ENCODE measurements around the gene PTOV1.

Gene PTOV1

DNA sequence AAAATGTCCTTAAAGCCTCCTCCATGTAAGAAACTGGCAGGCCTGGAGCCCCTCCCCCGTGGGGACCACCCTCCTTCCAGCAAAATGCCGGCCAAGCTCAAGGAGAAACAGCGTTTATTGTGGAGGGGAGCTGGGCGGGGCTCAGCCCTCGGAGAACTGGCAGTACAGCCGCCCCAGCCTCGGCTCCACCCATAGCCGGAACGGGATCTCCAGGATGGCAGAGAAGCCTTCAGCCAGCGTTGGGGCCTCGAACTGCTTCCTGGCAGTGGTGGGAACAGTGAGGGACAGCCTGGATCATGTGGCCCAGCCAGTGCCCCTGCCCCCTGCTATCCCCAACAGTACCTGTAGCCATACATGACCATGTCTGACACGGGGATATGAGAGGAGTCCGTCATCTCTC, 10.1 kb downstream of the PTOV1 start:
- no peak for DNase-seq

DNA sequence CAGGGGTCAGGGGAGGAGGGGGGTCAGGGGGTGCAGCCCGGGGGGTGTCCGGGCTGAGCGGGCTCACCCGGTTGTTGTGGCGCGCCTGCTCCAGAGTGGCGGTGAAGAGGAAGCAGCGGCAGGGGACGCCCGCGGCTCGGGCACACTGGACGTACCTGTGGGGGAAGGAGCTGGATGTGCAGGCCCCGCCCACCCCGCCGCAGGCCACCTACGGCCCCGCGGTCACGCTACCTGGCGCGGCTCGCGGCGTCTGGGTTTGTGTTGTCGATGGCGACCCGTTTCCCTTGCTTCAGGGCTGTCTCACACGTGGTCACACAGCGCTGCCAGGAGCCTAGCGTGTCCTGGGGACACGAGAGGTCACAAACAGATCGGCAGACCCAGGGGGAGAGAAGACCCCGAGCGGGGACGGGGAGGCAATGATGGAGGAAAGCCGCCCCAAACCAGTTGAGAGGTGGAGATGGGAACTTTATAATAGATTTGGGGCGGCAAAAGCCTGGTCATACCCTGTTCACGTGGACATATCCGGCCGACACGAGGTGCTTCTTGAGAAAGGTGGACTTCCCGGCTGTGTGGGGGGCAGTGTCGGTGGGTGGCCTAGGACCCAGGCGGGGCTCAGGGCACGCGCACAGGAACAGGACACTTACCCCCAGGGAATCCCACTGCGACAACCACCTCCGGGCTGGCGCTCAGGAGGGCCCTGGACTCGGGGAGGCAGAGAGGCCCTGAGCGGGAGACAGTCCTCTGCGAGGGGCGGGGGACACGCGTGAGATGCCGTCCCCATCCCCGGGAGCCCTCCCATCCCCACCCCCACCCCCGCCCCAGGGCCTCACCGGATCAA, 10.8 kb downstream of the PTOV1 start:
- DNase-seq = no peak

DNA sequence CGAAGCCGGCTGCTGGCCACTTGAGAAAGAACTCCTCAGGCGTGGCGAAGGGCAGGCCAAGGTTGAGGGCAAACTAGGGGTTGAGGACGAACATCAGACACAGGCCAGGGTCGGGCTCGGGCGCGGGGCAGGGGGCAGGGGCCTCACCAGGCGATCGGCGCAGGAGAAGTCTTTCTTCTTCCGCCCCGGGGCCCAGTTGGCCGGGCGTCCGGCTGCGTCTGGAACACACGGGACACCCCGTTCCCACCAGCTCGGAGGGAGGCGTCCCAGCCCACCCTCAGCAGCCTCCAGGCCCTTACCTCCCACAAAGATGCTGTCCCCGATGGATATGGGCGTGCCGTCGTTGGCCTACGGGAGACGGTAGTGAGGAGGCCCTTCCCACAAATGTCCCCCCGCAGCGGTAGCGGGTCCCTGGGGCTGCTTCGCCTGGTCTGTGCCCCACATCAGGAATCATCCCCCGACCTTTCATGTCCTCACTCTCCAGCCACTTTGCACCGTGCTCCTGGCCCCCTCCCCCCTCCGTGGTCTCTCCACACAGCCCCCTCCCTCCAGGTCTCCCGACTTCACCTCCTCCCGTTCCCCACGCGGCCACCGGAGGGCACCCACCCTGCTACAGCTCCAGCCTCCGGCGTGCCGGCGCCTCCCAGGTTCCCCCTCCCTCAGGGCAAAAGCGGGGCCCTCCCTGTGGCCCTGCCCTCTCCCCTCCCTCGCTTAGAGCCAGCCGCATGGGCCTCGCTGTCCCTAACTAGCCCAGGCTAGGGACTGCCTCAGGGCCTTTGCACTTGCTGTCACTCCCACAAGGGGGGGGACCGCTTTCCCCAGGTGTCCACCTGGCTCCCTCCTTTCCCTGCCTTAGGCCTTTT, 11.7 kb downstream of the PTOV1 start:
- DNase-seq = no peak

DNA sequence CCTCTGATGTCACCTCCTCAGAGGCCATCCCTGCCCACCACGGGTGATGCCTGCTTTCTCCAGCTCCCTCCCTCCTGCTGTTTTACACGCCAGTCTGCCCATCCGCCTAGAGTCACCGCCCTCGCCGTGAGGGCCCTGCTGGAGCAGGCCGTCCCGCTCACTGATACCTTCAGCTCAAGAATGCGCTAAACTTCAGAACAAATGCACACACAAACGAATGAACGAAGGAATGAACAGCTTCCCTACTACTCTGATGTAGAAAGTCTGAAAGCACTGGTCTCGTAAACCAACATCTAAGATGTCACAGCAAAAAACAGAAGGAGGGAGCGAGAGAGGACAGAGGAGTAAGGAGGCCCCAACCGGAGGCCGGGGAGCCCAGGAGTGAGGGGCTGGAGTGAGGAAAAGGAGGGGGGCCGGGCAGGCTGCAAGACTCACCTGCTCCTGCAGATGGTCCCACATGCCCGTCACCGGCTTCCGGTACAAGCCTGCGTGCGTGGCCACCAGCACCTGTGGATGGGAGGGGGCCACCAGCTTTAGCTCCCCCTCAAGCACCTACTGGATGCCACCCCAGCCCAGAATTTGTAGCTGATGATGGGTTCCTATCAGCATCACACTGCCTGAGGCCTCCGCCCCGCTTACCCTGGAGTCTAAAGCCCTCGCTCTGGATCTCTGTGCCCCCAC, 12.4 kb downstream of the PTOV1 start:
- DNase-seq = no peak

DNA sequence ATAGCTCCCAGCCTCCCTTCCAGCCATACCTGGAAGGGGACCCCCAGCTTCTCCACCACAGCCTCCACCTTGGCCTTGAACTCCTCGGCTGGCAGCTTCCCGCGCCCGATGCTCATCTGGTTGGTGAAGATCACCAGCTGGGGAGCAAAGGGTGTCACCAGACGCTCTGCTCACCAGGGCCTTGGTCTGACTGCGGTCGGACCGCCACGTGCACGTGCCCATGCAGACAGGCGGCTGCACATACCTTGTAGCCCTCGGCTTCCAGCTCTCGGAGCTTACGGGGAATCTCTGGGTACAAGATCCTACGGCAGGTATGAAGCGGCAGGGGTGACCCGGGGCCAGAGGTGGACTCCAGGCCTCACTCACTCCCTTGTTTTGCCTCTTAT, 13.0 kb downstream of the PTOV1 start:
- DNase-seq = no peak

DNA sequence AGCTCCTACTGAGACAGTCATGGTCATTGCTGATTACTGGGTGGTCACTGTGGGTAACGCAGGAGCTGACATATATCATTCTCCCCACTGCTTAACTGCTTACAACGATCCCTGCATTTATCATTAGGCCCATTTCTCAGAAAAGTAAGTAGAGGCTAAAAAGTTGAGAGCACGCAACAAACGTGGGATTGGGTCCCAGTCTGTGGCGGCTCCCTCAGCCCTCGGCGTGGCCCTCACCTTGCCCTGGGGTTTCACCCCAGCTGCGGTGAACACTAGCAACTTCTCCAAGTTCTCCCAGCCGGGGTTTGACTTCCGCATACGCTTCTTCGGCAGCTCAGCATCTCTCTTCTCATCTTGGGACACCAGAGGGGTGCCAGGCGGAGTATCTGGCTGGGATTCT, 13.9 kb downstream of the PTOV1 start:
- no peak for DNase-seq

DNA sequence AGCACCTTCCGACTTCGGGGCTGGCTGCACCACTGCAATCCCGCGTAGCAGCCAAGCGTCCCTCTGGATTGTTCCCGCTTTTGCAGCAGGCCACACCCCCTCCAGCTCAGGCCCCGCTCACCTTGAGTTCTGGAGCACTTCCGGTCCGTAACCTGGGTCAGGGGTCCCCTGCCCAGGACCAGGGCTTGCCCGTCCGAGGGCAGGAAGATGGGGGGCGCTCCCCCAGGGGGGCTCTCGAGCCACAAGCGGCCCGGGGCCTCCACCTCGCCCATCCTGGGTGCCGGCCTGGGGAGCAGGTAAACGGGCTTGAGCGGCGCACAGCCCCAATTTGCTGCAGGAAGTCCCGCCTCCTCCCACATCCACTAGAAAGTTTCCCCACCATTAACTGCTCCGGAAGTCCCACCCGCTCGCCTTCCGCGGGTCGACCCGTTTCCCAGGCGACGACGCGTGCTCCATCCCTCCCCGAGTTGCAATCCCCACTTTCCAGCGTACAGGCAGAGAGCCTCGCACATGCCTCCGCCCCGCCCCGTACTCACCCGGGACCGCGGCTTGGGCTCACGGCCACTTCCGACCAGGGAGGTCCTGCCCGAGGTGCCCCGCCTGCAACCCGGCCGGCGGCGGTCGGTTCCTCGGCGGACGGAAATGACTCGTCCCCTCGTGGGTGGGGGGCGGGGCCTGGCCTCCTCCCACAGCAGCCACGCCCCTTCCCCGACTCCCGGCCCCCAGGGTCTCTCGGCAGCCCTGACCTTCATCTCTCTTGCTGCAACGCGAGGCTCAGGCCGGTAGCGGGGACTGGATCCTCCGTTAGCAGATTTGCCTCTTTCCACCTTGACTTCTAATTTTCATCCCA, 16.2 kb downstream of the PTOV1 start, which contains the start of gene PNKP:
Gene PNKP (minus strand): TSS at position 644 of the 850 bp plus-strand sequence. CDS start 372 bp downstream, at position 272.
- peak; percentile 59 for DNase-seq

DNA sequence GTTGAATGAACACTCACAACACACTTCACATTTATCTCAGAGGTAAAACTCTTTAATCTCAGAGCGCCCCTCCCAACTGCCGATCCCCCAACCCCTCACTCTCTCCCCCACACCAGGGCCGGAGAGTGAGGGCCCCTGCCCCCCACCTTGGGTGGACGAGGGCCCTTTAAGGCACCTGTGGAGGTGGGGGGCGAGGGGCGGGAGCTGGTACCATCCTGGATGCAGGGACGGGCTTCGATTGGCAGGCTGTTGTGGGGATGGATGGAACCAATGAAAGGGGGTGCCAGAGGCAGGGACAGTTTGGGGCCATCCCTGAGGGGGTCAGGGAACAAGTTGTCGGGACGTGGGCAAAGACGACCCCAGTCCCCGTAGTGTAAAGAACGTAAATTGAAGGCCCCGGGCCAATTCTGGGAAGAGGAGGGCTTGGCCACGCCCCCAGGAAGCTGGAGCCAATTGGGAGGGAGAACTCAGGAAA, 18.1 kb downstream of the PTOV1 start:
- no peak for DNase-seq

DNA sequence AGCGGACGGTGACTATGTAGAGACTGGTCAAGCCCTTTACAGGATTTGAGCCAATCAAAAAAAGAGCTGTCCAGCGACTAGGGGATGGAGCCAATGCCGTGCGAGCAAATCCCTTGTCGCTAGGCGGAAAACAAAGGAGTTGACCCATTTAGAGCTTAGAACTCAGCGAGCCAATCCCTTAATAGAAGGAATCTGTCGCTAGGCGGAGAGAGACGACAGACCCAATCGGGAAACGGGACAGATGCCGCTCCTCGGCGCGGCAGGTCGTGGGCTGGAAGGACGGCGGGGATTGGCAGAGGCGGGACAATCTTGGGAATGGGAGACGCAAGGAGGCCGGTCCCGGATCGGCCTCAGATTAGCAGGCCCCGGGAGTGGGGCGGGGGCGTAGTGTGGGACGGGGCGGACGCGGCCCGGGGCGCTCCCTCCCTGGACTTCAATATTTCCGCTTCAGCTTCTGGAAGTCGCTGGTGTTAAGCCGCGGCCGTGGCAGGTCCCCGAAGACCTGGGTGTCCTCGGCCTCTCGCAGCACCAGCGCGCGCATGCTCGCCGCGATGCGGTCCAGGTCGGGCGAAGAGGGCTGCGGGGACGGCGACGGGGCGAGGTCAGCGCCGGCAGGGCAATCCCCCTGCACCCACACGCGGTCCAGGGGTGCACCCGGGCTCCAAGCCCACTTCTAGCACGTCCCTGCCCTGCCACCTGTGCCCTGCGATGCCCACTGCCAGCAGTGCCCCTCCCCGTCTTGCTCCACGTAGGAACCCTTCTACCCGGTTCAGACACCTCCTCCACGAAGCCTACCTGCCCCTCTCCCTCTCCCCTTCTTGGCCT, 18.7 kb downstream of the PTOV1 start:
- DNase-seq = peak; percentile 99

DNA sequence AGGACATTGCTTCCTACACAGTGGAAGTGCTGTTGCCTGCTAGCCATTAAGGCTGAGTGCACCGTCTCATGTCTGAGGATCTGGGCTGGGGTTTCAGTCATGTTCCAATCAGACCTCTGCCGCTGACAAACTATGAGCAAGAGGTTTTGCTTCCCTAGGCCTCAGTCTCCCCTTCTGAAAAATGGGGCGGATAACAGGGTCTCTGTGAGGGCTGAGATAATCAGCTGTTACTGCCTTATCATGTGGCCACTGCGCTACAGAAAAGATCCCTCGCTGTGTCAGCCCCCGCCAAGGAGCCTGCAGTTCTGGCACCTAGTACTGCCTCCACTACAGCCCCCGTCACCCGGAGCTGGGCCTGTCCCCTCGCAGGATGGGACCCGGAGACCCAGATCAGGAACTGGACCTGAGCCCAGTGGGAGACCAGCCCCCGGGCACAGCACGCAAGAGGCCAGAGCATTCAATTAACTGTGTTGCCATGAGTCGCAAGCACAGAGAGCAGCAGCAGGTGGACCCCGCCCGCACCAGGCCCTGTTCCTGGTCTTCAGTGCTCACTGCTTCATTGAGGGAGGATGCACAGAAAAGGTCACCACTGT, 19.4 kb downstream of the PTOV1 start:
- no peak for DNase-seq

DNA sequence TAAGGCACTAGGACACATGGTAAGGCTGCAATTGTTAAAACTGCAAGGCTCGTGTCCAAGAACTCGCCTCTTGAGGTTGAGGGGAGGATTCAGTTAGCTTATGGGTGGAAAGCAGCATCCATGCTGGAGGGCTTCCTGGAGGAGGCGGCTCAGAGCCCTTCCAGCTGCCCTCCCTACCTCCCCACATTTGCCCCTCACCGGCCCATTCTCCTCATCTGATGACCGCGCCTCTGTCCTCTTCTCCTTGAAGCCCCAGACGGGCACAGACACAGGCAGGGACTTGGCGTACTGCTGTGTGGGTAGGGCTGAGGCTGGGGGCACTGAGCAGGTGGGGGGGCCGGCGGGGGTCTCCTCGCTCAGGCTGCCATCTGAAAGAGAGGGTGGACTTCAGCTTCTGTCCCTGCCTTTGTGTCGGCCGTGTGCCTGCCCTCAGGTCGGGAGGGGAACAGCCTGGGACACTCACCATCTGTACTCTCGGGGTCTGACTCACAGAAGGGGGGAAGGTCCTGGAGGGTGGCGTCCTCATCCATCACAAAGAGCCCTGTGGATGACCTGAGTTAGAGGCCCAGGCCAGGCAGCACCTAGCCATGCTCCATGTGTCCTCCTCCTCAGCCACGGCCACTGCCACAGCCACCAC, 20.5 kb downstream of the PTOV1 start:
- no peak for DNase-seq

DNA sequence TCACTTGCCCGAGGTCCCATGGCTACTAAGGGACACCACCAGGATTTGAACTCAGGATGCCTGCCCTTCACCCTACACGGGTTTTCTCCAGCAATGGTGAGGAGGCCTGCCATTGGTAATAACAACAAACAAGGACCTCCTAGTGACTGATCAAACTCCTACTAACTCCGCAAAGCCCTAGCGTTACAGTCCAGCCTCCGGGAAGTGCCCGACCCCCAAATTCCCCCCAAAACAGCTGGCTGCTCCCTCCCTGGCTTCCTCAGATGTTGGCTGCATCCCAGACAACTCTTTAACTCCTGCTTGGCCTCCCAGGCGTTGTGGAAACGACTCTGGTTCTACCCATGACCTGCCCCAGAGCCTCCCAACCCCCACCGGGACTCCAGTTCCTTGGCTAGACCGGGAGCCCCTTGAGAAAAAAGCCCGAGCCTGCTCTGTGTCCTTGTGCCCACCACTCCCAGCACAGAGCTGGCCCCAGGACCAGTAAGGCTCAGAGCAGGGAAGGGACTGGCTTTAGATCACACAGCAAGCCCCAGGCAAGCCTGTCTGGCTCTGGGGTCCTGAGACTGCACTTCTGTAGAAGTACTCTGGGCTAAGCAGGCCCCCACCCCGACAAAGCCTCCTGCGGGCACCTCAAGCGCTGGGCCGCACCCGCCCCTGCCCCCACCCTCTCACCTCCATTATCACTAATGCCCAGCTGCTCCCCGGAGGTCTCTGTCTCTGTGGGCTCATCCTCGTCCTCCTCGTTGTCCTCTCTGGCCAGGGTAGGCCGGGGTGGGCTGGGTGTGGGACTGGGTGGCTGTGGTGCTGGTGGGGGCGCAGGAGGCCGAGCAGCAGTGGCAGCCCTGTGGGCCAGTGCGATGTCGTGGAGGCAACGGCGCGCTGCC, 21.5 kb downstream of the PTOV1 start:
- DNase-seq = no peak

DNA sequence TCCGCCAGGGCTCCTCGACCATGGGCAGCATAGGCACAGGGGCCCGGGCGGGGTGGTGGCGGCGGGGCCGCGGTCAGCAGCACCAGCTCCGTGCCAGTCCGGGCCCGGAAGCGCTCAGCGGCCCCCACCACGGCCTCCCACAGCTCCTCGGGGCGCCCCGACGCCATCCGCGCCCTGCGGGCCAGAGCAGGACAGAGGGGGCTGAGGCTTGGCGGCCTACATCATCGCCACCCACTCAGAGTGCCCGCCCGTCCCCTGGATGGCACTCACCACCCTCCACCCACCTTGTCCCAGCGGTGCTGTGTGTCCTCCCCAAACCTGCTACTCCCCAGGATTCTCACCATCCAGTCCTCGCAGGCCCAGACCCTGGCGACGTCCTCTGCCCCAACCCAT, 22.2 kb downstream of the PTOV1 start:
- no peak for DNase-seq

DNA sequence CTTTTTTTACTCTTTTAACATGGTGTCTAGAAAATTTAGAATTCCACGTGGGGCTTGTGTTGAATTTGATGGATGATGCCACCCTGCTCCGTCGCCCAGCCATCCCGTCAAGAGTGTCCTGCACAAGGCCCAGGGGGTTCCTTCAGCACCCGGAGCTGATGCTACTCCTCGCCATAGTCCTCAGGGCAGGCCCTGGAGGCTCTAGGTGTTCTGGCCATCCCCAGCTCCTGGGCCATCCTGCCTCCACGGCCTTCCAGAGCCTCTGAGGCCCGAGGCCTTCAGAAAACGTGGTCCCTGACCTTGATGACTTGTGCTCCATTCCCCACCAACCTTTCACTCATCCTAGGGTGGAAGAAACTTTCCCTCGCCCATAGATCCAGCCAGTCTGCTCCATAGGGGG, 22.9 kb downstream of the PTOV1 start:
- no peak for DNase-seq

DNA sequence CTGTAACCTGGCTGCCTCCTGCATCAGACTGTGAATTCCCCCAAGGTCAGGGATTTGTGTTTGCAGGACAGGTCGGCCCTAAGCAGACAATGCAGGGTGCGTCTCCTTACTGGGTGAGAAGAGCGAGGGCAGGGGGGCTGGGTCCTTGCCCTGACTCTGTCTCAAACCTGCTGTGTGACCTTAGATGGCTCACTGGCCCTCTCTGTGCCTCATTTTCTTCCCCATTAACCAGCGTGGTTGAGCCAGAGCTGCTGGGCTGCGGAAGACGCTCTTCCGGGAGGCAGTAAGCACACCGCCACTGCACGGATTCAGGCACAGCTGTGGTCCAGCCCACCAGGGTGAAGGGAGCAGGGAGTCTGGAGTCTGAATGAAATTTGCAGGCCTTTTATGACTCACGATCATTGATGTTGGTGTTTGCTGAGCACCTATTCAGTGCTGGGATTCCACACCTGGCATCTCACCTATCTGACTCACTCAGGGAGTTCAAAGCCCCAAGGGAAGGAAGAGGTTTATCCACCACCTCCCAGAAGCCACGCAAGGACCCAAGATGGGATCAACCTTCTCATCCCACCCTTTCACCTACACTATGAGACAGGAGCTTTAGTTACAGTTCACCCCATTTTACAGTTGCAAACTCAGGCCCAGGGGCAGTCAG, 23.7 kb downstream of the PTOV1 start:
- DNase-seq = no peak

DNA sequence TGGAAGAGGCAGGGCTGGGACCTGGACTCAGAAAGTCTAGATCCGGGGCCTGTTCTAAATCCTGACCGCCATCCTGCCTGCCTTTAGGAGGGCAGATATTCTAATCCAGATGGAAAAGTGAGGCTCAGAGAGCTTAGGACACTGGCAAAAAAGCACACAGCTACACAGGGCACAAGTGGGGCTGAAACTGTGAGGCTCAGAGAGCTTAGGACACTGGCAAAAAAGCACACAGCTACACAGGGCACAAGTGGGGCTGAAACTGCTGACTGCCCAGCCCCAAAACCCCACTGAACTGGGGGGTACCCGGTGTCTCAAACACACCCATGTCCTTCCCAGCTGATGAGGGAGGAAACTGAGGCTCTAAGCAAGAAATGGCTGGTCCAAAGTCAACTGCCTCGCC, 24.2 kb downstream of the PTOV1 start:
- DNase-seq = no peak

DNA sequence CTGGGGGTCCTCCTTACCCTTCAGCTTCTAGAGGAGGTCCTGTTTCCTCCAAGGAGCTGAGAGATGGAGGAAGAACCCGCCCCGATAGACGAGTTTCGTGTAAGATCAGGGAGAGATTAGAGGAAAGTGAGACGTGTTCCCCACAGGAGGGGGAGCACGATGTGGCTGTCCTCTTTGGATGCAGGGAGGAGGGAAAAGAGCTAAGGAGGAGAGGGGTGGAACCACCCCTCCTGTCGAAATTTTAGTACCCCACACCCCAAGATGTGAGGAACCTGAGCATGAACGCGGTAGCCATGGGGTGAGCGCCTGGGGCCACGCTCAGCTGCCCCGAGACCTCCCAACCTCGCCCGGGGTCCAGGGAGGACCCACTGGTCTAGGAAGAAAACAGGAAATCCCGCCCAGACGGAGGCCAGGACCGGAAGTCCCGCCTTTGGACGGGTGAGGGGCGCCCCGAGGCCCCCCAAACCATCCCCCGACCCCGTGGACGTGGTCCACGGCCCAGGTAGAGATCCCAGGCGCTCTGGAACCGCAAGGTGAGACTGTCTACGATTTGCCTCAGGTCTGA, 25.0 kb downstream of the PTOV1 start:
- DNase-seq = no peak

DNA sequence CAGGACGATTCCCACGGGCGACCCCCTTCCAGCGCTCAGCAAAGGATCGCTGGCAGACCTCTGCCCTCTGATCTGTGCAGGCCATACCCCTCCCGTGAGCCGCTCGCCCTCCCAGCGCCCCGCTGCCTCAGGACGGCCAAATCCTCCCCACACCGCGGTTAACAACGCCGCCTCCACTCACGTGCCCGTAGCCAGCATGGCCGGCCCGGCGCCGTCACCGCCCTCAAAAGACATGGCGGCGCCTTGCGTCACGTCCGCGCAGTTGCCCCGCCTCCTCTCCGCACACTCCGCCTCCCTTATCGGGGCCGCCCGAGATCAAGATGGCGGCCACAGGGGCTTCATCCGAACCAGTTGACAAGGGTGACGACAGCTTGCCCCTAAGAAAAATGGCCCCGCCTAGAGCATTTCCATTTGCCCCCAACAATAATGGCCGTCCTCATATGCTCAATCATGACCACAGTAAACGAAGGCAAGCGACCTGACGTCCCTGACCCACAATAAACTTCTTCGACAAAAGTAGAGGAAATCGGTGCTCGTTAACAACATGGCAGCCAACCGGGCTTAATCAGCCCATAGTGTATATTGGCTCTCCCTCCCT, 25.6 kb downstream of the PTOV1 start:
- DNase-seq = peak; percentile 94
